ENCODE results near the gene MED14. TPM values are rescaled to one million over a fixed set of nuclear protein-coding genes. Genes with fewer than 3 reads are reported as not detected.
"Not testable (repeated sequence)": the region's sequence is repeated elsewhere in the genome, so short reads cannot be mapped to it uniquely, and the experiment has no call there.

The MED14 gene
- 10.0 and 34.7 TPM in 2 replicates for total RNA-seq (2014; rRNA removed; shearing (Covaris generic))
- 11.5 and 13.3 TPM in 2 replicates for polyA plus RNA-seq (2016; fragmentation: Nextera tagmentation; extraction: Ambion mirVana)

- Histone ChIP-seq H3K9me3 (ENCODE audit: low read depth) (no peaks in the 10 kb centered on the region), H3K36me3 (ENCODE audit: low read depth) (no peaks in the 10 kb centered on the region), H4K20me1 (ENCODE audit: insufficient read depth) (no peaks in the 10 kb centered on the region), H3K4me1 (ENCODE audit: insufficient read depth) (peaks cover 8% of the 10 kb centered on the region; the same call in 1 of the 2 replicates), H3K4me3 (peak within 1 kb of the TSS; percentile 88), H3K9me2 (ENCODE audit: insufficient read depth) (no peaks in the 10 kb centered on the region), H3F3A (ENCODE audit: insufficient read depth) (peaks cover 3% of the 10 kb centered on the region; the same call in 1 of the 2 replicates), H2AFZ (peak within 1 kb of the TSS; percentile 72), H3K27me3 (replicated peaks; ENCODE audit: insufficient read depth) (no peaks in the 10 kb centered on the region), H3K4me2 (ENCODE audit: unreplicated experiment) (peak within 1 kb of the TSS; percentile 80), H3K27ac (peak within 1 kb of the TSS; percentile 99), H3K79me2 (ENCODE audit: insufficient read depth) (peaks cover 47% of the 10 kb centered on the region), H3K9ac (peak within 1 kb of the TSS; percentile 96)
- TF ChIP-seq EZH2 (IDR thresholded peaks at IDR 0.05; ENCODE audit: insufficient read depth, poor library complexity, severe bottlenecking) (no peak), EZH2phosphoT487 (IDR thresholded peaks at IDR 0.05; ENCODE audit: insufficient read depth, low read depth) (no peak)
- 0 to 2% methylated on average over 24 to 42 of the region's 88 CpGs for WGBS, 2 experiments (ENCODE audit: low coverage in 1 of 2, low lambda C conversion rate in 2 of 2, missing lambda C conversion rate in 2 of 2)
- in situ Hi-C loops (cut with MboI), result no loop called here
- peak; percentile 89 for DNase-seq
These were observed at the start of gene MED14 for GRCh38 chrX:40735325-40736169. Gene MED14, minus strand, starts transcription at chrX:40735542. Its CDS starts 130 bp downstream, at chrX:40735412.

DNA sequence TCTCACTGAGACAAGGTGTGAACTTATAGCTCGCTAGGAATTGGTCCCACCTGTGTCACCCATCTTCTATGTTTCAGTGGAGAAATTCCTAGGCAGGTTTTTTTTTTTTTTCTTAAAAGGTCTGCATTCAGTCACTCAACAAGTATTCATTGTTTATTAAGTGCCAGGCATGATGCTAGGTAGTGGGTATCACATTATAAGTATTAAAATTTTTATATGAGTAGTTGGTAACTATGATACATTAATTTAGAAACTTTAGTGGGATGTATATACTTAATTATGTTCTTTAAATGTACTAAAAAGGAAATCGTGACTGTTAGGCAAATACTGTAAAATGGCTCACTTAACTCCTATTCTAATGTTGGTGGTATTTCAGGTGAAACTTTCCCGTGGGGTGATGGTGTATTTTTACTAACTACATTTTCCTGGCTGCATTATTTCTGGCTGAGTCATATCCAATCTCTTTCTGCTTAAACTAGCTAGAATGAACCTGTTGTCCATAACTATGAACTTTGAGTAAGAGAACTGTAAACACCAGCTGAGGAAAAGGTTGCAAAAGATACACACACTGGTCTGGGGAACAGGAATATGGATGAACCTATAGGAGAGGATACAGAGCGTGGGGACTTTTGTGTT, 49.3 kb upstream of the MED14 start:
- Histone ChIP-seq H3K9me2 (ENCODE audit: insufficient read depth) (no peaks in the 10 kb centered on the region), H3K9ac (no peak overlapping the region), H2AFZ (no peak overlapping the region), H4K20me1 (ENCODE audit: insufficient read depth) (no peaks in the 10 kb centered on the region), H3K27ac (no peak overlapping the region), H3K4me1 (ENCODE audit: insufficient read depth) (no peaks in the 10 kb centered on the region), H3K36me3 (ENCODE audit: low read depth) (no peaks in the 10 kb centered on the region), H3K4me2 (ENCODE audit: unreplicated experiment) (no peak overlapping the region), H3K27me3 (replicated peaks; ENCODE audit: insufficient read depth) (no peaks in the 10 kb centered on the region), H3K79me2 (ENCODE audit: insufficient read depth) (no peaks in the 10 kb centered on the region), H3K4me3 (no peak overlapping the region), H3F3A (ENCODE audit: insufficient read depth) (no peaks in the 10 kb centered on the region), H3K9me3 (ENCODE audit: low read depth) (no peaks in the 10 kb centered on the region)
- TF ChIP-seq EZH2phosphoT487 (IDR thresholded peaks at IDR 0.05; ENCODE audit: insufficient read depth, low read depth) (no peak), EZH2 (IDR thresholded peaks at IDR 0.05; ENCODE audit: insufficient read depth, poor library complexity, severe bottlenecking) (no peak)
- WGBS, 2 experiments (ENCODE audit: low coverage in 1 of 2, low lambda C conversion rate in 2 of 2, missing lambda C conversion rate in 2 of 2), result 83 to 93% methylated on average over 4 of the region's 4 CpGs
- in situ Hi-C loops (cut with MboI), result no loop called here
- DNase-seq, result no peak

DNA sequence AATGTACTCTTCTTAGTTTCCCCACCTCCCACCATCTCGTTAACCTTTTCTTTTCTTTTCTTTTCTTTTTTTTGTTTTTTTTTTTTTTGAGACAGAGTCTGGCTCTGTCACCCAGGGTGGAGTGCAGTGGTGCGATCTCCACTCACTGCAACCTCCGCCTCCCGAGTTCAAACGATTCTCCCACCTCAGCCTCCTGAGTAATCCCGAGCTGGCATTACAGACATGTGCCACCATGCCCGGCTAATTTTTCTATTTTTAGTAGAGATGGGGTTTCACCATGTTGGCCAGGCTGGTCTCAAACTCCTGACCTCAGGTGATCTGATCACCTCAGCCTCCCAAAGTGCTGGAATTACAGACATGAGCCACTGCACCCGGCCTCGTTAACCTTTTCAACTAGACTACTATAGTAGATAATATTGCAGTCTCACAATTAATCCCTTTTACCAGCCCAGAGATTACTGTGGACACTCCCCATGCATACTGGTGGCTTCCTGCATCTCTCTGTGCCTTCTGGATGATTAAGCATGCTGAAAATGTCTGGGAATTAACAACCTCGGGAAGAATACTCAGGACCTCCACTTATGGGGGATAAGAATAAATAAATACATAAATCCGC, 47.4 kb upstream of the MED14 start:
- H3K36me3 ChIP-seq (ENCODE audit: low read depth); H3K9me3 ChIP-seq (ENCODE audit: low read depth); H4K20me1 ChIP-seq (ENCODE audit: insufficient read depth); H3F3A ChIP-seq (ENCODE audit: insufficient read depth); H3K27ac ChIP-seq; H3K4me2 ChIP-seq (ENCODE audit: unreplicated experiment); H3K27me3 ChIP-seq (replicated peaks; ENCODE audit: insufficient read depth); H3K9me2 ChIP-seq (ENCODE audit: insufficient read depth); H3K9ac ChIP-seq; H2AFZ ChIP-seq; DNase-seq; H3K79me2 ChIP-seq (ENCODE audit: insufficient read depth); H3K4me3 ChIP-seq; in situ Hi-C loops (cut with MboI); H3K4me1 ChIP-seq (ENCODE audit: insufficient read depth): not testable (repeated sequence)
- 82 to 88% methylated on average over 7 to 11 of the region's 11 CpGs for WGBS, 2 experiments (ENCODE audit: low coverage in 1 of 2, low lambda C conversion rate in 2 of 2, missing lambda C conversion rate in 2 of 2)

DNA sequence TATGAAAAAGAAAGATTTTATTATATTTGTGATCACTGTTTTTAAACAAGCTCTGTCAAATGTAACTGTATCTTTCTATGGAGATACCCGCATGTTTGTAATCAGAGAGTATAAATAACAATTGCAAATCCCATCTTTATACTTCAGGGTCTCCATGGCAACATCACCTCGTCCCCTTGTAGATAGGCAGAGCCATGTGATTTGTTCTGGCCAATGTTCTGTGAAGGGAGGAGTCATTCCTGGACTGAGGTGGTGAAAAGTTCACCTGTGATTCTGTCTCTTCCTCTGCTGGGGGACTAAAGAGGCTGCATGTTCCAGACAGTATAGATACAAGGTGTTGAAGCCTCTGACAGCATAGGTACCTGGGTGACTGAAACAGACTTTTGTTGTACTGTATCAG, 45.6 kb upstream of the MED14 start:
- H3K4me2 ChIP-seq (ENCODE audit: unreplicated experiment), result no peak overlapping the region
- H3K9me2 ChIP-seq (ENCODE audit: insufficient read depth), result no peaks in the 10 kb centered on the region
- H3K79me2 ChIP-seq (ENCODE audit: insufficient read depth), result no peaks in the 10 kb centered on the region
- H3K4me3 ChIP-seq, result no peak overlapping the region
- H3K4me1 ChIP-seq (ENCODE audit: insufficient read depth), result peaks cover 3% of the 10 kb centered on the region; the same call in 1 of the 2 replicates
- H3K27me3 ChIP-seq (replicated peaks; ENCODE audit: insufficient read depth), result no peaks in the 10 kb centered on the region
- no peak for TF ChIP-seq EZH2phosphoT487 (IDR thresholded peaks at IDR 0.05; ENCODE audit: insufficient read depth, low read depth)
- no peak for TF ChIP-seq EZH2 (IDR thresholded peaks at IDR 0.05; ENCODE audit: insufficient read depth, poor library complexity, severe bottlenecking)
- H4K20me1 ChIP-seq (ENCODE audit: insufficient read depth), result no peaks in the 10 kb centered on the region
- no peaks in the 10 kb centered on the region for H3K36me3 ChIP-seq (ENCODE audit: low read depth)
- H3K9ac ChIP-seq, result no peak overlapping the region
- no peak overlapping the region for H2AFZ ChIP-seq
- in situ Hi-C loops (cut with MboI), result no loop called here
- DNase-seq, result no peak
- no peaks in the 10 kb centered on the region for H3K9me3 ChIP-seq (ENCODE audit: low read depth)
- H3F3A ChIP-seq (ENCODE audit: insufficient read depth), result no peaks in the 10 kb centered on the region
- H3K27ac ChIP-seq, result no peak overlapping the region
- WGBS, 2 experiments (ENCODE audit: low coverage in 1 of 2, low lambda C conversion rate in 2 of 2, missing lambda C conversion rate in 2 of 2), result 30 to 60% methylated on average over 1 to 2 of the region's 2 CpGs
